Endothelial cell of umbilical vein (primary cell): Measurements from ENCODE around the gene SLC35F5. TPM values are rescaled to one million over a fixed set of nuclear protein-coding genes. Genes with fewer than 3 reads are reported as not detected.

Source experiments
- BruUV-seq: library from RNA; stranded (reverse); fragments of 400-500 nt; replicated peaks from 2 replicates; lab custom pipeline; 2021; lab: Mats Ljungman, UMichigan
- CTCF ChIA-PET: fragments of 300-600, 350-600 bp; sonication (Branson Sonifier 250); formaldehyde crosslinking; loops from one replicate; lab custom pipeline; 2021; ENCODE audit warnings: antibody characterized with exemption, inconsistent platforms; lab: Charles Lee
- POLR2A ChIA-PET: fragments of 300-600, 350-600 bp; sonication (Branson Sonifier 250); formaldehyde crosslinking; loops from one replicate; lab custom pipeline; 2021; ENCODE audit warnings: antibody characterized with exemption, inconsistent platforms; lab: Charles Lee
- DNase-seq: peaks from one replicate; pipeline ENCODE4 v3.0.0-alpha.2; 2011; ENCODE audit warnings: low read depth, low spot score
- FAIRE-seq: peaks from 2 replicates; lab custom pipeline; 2011; peaks lifted over from hg19 to GRCh38; lab: Jason Lieb, UNC
- H2AFZ ChIP-seq: 2 replicates; pipeline ENCODE4 v1.6.0; 2012; ENCODE audit warnings: low read depth, low read length, control low read depth, inconsistent platforms
- H3K27ac ChIP-seq: 2 replicates; pipeline ENCODE4 v1.5.1; 2011; ENCODE audit warnings: low read depth, mild to moderate bottlenecking, control low read depth, low read length, moderate library complexity; ENCODE audit not compliant: insufficient read depth
- H3K27me3 ChIP-seq, 2 experiments: 2 replicates each; pipeline versions ENCODE4 v1.6.0 to v1.6.1; 2011; ENCODE audit warnings: low read length in 2 of 2, mixed read lengths in 1 of 2; ENCODE audit not compliant: control insufficient read depth in 2 of 2, insufficient read depth in 2 of 2
- H3K36me3 ChIP-seq, 2 experiments: 2 replicates in 1 of 2; 3 replicates in 1 of 2; pipeline ENCODE4 v1.5.1; 2011; ENCODE audit warnings: low read length in 2 of 2, mild to moderate bottlenecking in 1 of 2, moderate library complexity in 1 of 2; ENCODE audit not compliant: control insufficient read depth in 2 of 2, insufficient read depth in 2 of 2; ENCODE audit errors: extremely low read depth in 1 of 2
- H3K4me1 ChIP-seq: 3 replicates; pipeline ENCODE4 v1.5.1; 2011; ENCODE audit warnings: mild to moderate bottlenecking, low read length; ENCODE audit not compliant: control insufficient read depth, insufficient read depth; ENCODE audit errors: extremely low read depth
- H3K4me2 ChIP-seq: 2 replicates; pipeline ENCODE4 v1.6.1; 2011; ENCODE audit warnings: low read length, control low read depth, mixed read lengths; ENCODE audit not compliant: insufficient read depth
- H3K4me3 ChIP-seq, 3 experiments: fragments of 200-600 bp in 1 of 3; sonication (generic), shearing (Covaris generic) in 1 of 3; replicated peaks in 1 of 3; 2 replicates each; pipeline ENCODE4 v1.5.1; 2011 to 2016; ENCODE audit warnings: control low read depth in 3 of 3, low read length in 3 of 3, mild to moderate bottlenecking in 2 of 3, inconsistent platforms in 1 of 3, low read depth in 1 of 3, moderate library complexity in 1 of 3; ENCODE audit not compliant: insufficient read depth in 1 of 3
- H3K79me2 ChIP-seq: 2 replicates; pipeline ENCODE4 v1.6.0; 2012; ENCODE audit warnings: low read length, inconsistent platforms; ENCODE audit not compliant: control insufficient read depth, insufficient read depth
- H3K9ac ChIP-seq: replicated peaks from 2 replicates; pipeline ENCODE3; 2011; ENCODE audit warnings: low read length, control low read depth; ENCODE audit not compliant: insufficient read depth; ENCODE audit errors: extremely low read depth
- H3K9me1 ChIP-seq: replicated peaks from 3 replicates; pipeline ENCODE4 v1.6.0; 2011; ENCODE audit warnings: mild to moderate bottlenecking, low read length; ENCODE audit not compliant: control insufficient read depth, insufficient read depth; ENCODE audit errors: extremely low read depth
- H3K9me3 ChIP-seq: replicated peaks from 2 replicates; pipeline ENCODE4 v1.5.1; 2012; ENCODE audit warnings: low read length, inconsistent platforms; ENCODE audit not compliant: control insufficient read depth, insufficient read depth
- H4K20me1 ChIP-seq: replicated peaks from 2 replicates; pipeline ENCODE3; 2011; ENCODE audit warnings: mild to moderate bottlenecking, low read length; ENCODE audit not compliant: control insufficient read depth, insufficient read depth; ENCODE audit errors: extremely low read depth
- EZH2 ChIP-seq: IDR thresholded peaks from 2 replicates; pipeline ENCODE4 v1.6.1; 2012; ENCODE audit warnings: borderline replicate concordance, low read depth, mild to moderate bottlenecking, moderate library complexity, low read length, inconsistent platforms; ENCODE audit not compliant: severe bottlenecking
- FOS ChIP-seq: IDR thresholded peaks from 2 replicates; pipeline ENCODE4 v1.6.1; 2011; ENCODE audit warnings: mild to moderate bottlenecking, low read length, moderate library complexity, borderline replicate concordance; ENCODE audit not compliant: insufficient read depth
- GATA2 ChIP-seq: IDR thresholded peaks from 2 replicates; pipeline ENCODE4 v1.7.0; 2011; ENCODE audit warnings: low read depth, mild to moderate bottlenecking, moderate library complexity, mixed read lengths, low read length; ENCODE audit not compliant: insufficient read length, insufficient read depth
- JUN ChIP-seq: IDR thresholded peaks from 2 replicates; pipeline ENCODE4 v1.6.1; 2011; ENCODE audit warnings: borderline replicate concordance, low read depth; ENCODE audit not compliant: insufficient read length, insufficient read depth
- MAX ChIP-seq: IDR thresholded peaks from 2 replicates; pipeline ENCODE4 v1.6.1; 2011; ENCODE audit not compliant: insufficient read depth, insufficient read length
- MYC ChIP-seq: IDR thresholded peaks from one replicate; pipeline ENCODE4 v1.6.1; 2011; ENCODE audit warnings: mild to moderate bottlenecking, low read depth, low read length
- POLR2A ChIP-seq: IDR thresholded peaks from 2 replicates; pipeline ENCODE4 v1.6.1; 2012; ENCODE audit warnings: low read depth, mild to moderate bottlenecking, control low read depth, low read length
- POLR2AphosphoS5 ChIP-seq: IDR thresholded peaks from 2 replicates; pipeline ENCODE4 v1.6.1; 2012; ENCODE audit warnings: low read depth, mild to moderate bottlenecking, control low read depth, low read length, moderate library complexity; ENCODE audit not compliant: insufficient read depth
- dilution Hi-C: fragments of 300-500 bp; cut with MboI; formaldehyde crosslinking; loops from one replicate; pipeline ENCODE4 v1.15.0; 2019; ENCODE audit warnings: low sequenced_read_pairs; ENCODE audit not compliant: extremely low pct_ligation_motif_present
- intact Hi-C: fragments of 100-400 bp; cut with micrococcal nuclease; formaldehyde crosslinking; loops from one replicate; pipeline ENCODE4 v1.10.0; 2022
- polyA plus RNA-seq, 4 experiments: library from polyadenylated mRNA; depleted of rRNA in 3 of 4; stranded (reverse) in 3 of 4; unstranded in 1 of 4; fragments of >200 nt; gene quantifications; 2 replicates each; pipeline versions ENCODE4 v1.2.1 to v1.2.3, GENCODE V29; 2011 to 2012; ENCODE audit warnings: missing spikeins in 1 of 4
- total RNA-seq: library from RNA; stranded (reverse); gene quantifications from 2 replicates; pipeline ENCODE4 v1.2.3, GENCODE V29; 2021
- TF ChIP-seq, protein P1 (sequence below), 2 donors: IDR thresholded peaks; 1 replicate in 1 of 2; 2 replicates in 1 of 2; pipeline ENCODE4 v1.5.1; 2011; ENCODE audit warnings: low read length in 2 of 2, mild to moderate bottlenecking in 2 of 2, moderate library complexity in 2 of 2, control low read depth in 1 of 2, inconsistent platforms in 1 of 2, low read depth in 1 of 2; ENCODE audit not compliant: insufficient read depth in 1 of 2; ENCODE audit errors: extremely low read depth in 1 of 2

Gene SLC35F5
- total and polyA plus RNA-seq, 2 donors (not counting 3 experiments of a cell fraction or from before 2014, with no cell fraction given), result 22.4 to 51.1 TPM

DNA sequence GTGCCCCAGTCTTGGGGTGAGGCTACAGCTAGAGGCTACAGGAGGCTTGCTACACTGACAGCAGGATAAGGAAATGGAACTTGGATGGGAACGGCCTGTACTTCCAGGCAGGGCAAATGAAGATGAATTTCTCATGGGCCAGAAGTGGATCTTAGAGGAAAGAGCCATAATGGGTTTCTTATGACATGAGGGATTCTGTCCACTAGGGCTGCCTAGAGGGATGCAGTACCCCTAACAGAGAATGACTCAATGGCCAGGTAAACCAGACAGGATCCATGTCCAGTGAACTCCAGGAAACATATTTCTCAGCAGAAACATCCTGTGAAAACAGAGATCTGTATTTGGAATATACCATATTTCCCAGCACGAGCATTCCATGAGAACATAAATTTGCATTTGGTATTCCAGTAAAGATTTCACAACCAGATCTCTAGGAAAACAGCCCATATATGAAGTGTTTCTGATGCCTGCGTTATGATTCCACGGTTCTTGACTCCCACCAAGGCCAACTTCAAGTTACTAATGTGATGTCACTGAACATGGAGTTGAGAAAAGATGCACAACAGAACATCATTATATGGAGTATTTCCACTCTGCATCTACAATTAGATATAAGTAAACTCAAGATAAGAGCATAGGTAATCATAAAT is 11.5 kb upstream of the SLC35F5 start:
- no peaks in the 10 kb centered on the region for H3K4me1 ChIP-seq
- no peaks in the 10 kb centered on the region for H3K9me1 ChIP-seq
- H4K20me1 ChIP-seq, result no peaks in the 10 kb centered on the region
- TF ChIP-seq JUN, result no peak
- TF ChIP-seq, protein P1, sequence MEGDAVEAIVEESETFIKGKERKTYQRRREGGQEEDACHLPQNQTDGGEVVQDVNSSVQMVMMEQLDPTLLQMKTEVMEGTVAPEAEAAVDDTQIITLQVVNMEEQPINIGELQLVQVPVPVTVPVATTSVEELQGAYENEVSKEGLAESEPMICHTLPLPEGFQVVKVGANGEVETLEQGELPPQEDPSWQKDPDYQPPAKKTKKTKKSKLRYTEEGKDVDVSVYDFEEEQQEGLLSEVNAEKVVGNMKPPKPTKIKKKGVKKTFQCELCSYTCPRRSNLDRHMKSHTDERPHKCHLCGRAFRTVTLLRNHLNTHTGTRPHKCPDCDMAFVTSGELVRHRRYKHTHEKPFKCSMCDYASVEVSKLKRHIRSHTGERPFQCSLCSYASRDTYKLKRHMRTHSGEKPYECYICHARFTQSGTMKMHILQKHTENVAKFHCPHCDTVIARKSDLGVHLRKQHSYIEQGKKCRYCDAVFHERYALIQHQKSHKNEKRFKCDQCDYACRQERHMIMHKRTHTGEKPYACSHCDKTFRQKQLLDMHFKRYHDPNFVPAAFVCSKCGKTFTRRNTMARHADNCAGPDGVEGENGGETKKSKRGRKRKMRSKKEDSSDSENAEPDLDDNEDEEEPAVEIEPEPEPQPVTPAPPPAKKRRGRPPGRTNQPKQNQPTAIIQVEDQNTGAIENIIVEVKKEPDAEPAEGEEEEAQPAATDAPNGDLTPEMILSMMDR (IDR thresholded peaks at IDR 0.05; ENCODE audit: extremely low read depth in 1 of 2, insufficient read depth in 1 of 2, low read depth in 1 of 2, low read length in 2 of 2), result no peak
- TF ChIP-seq MAX, result no peak
- no peak for TF ChIP-seq GATA2
- no peak for TF ChIP-seq POLR2AphosphoS5
- no peak for TF ChIP-seq EZH2
- no peak for TF ChIP-seq POLR2A
- no peak for TF ChIP-seq FOS
- no peak for TF ChIP-seq MYC
- H3K36me3 ChIP-seq, result no peaks in the 10 kb centered on the region
- BruUV-seq, result no TSS peak
- FAIRE-seq, result no peak
- DNase-seq, result no peak
- H3K27ac ChIP-seq, result no peak overlapping the region
- ChIA-PET POLR2A (no interaction called here), CTCF (no interaction called here)
- no peak overlapping the region for H3K9ac ChIP-seq
- no peak overlapping the region for H3K4me3 ChIP-seq
- dilution Hi-C loops, result no loop called here
- intact Hi-C loops, result no loop called here
- no peak overlapping the region for H2AFZ ChIP-seq
- no peak overlapping the region for H3K4me2 ChIP-seq
- H3K79me2 ChIP-seq, result no peaks in the 10 kb centered on the region
- H3K9me3 ChIP-seq, result no peaks in the 10 kb centered on the region
- peaks cover 0 to 2% of the 10 kb centered on the region in 2 experiments for H3K27me3 ChIP-seq
